SK-N-SH (cell line): Measurements from ENCODE around the gene ZNF783. TPM values are rescaled to one million over a fixed set of nuclear protein-coding genes. Genes with fewer than 3 reads are reported as not detected.

Source experiments
- CTCF ChIA-PET: fragments of 300-600, 350-600 bp; formaldehyde crosslinking; extraction: SDS; loops from one replicate; lab custom pipeline; 2021; lab: Yijun Ruan, JAX
- POLR2A ChIA-PET: fragments of 350-600 bp; sonication (Branson Sonifier 250); formaldehyde crosslinking; extraction: SDS; loops from one replicate; lab custom pipeline; 2020; ENCODE audit warnings: antibody characterized with exemption, inconsistent platforms; lab: Yijun Ruan, JAX
- DNase-seq: peaks from one replicate; pipeline ENCODE4 v3.0.0; 2012
- H2AFZ ChIP-seq: fragments of 200-600 bp; sonication (generic); 2 replicates; pipeline ENCODE4 v1.8.1; 2016; ENCODE audit warnings: antibody characterized with exemption, mild to moderate bottlenecking, low read depth
- H3F3A ChIP-seq: fragments of 200-600 bp; sonication (generic); replicated peaks from 2 replicates; pipeline ENCODE3; 2016; ENCODE audit warnings: antibody characterized with exemption, mild to moderate bottlenecking; ENCODE audit not compliant: insufficient read depth
- H3K27ac ChIP-seq, 2 experiments: fragments of 200-500 bp in 1 of 2; fragments of 200-600 bp in 1 of 2; sonication (Bioruptor generic) in 1 of 2; sonication (generic), shearing (Covaris generic) in 1 of 2; 2 replicates each; pipeline versions ENCODE4 v1.5.1 to v1.6.1; 2014 to 2016; ENCODE audit warnings: low read depth in 2 of 2, inconsistent platforms in 1 of 2, low read length in 1 of 2, mild to moderate bottlenecking in 1 of 2, mixed read lengths in 1 of 2
- H3K27me3 ChIP-seq: fragments of 200-600 bp; sonication (generic), shearing (Covaris generic); 2 replicates; pipeline ENCODE4 v1.6.1; 2016; ENCODE audit warnings: mixed run types; ENCODE audit not compliant: insufficient read depth
- H3K36me3 ChIP-seq, 2 experiments: fragments of 200-500 bp in 1 of 2; fragments of 200-600 bp in 1 of 2; sonication (Bioruptor generic) in 1 of 2; sonication (generic) in 1 of 2; replicated peaks in 1 of 2; 2 replicates each; pipeline versions ENCODE3 to v1.5.1; 2014 to 2016; ENCODE audit warnings: low read length in 1 of 2, mild to moderate bottlenecking in 1 of 2; ENCODE audit not compliant: insufficient read depth in 2 of 2, control insufficient read depth in 1 of 2
- H3K4me1 ChIP-seq, 2 experiments: fragments of 200-500 bp in 1 of 2; fragments of 200-600 bp in 1 of 2; sonication (Bioruptor generic) in 1 of 2; sonication (generic), shearing (Covaris generic) in 1 of 2; 2 replicates each; pipeline versions ENCODE4 v1.5.1 to v1.6.1; 2014 to 2016; ENCODE audit warnings: low read depth in 1 of 2, low read length in 1 of 2, mixed run types in 1 of 2; ENCODE audit not compliant: insufficient read depth in 2 of 2, control insufficient read depth in 1 of 2
- H3K4me2 ChIP-seq: fragments of 200-600 bp; sonication (generic), shearing (Covaris generic); 2 replicates; pipeline ENCODE4 v1.6.1; 2017; ENCODE audit warnings: mixed run types
- H3K4me3 ChIP-seq, 2 experiments: fragments of 200-500 bp in 1 of 2; fragments of 200-600 bp in 1 of 2; sonication (Bioruptor generic) in 1 of 2; sonication (generic), shearing (Covaris generic) in 1 of 2; 2 replicates each; pipeline versions ENCODE4 v1.5.1 to v1.8.1; 2014 to 2016; ENCODE audit warnings: low read depth in 2 of 2, inconsistent platforms in 1 of 2, low read length in 1 of 2, mild to moderate bottlenecking in 1 of 2, mixed read lengths in 1 of 2, moderate library complexity in 1 of 2
- H3K79me2 ChIP-seq: fragments of 200-600 bp; sonication (generic); 2 replicates; pipeline ENCODE4 v1.8.1; 2017; ENCODE audit warnings: mild to moderate bottlenecking; ENCODE audit not compliant: insufficient read depth
- H3K9ac ChIP-seq: fragments of 200-600 bp; sonication (generic); 2 replicates; pipeline ENCODE4 v1.6.1; 2017; ENCODE audit warnings: mixed run types
- H3K9me2 ChIP-seq: fragments of 200-600 bp; sonication (generic); 2 replicates; pipeline ENCODE4 v1.6.1; 2017; ENCODE audit warnings: mixed run types
- H3K9me3 ChIP-seq: fragments of 200-600 bp; sonication (generic); 2 replicates; pipeline ENCODE4 v1.6.1; 2017; ENCODE audit warnings: mixed run types, mild to moderate bottlenecking, moderate library complexity
- H4K20me1 ChIP-seq: fragments of 200-600 bp; sonication (generic); 2 replicates; pipeline ENCODE4 v1.6.1; 2017; ENCODE audit warnings: mild to moderate bottlenecking, mixed run types; ENCODE audit not compliant: insufficient read depth
- CHD2 ChIP-seq: fragments of 150-350 bp; IDR thresholded peaks from 2 replicates; pipeline ENCODE4 v1.6.1; 2018; ENCODE audit warnings: low read length; ENCODE audit not compliant: partially characterized antibody
- ELF1 ChIP-seq: IDR thresholded peaks from 2 replicates; pipeline ENCODE4 v1.4.0; 2012
- EP300 ChIP-seq, 2 experiments: IDR thresholded peaks; 2 replicates each; pipeline versions ENCODE4 v1.4.0 to v1.6.1; 2012; ENCODE audit warnings: borderline replicate concordance in 1 of 2, low read depth in 1 of 2, low read length in 1 of 2
- FOSL2 ChIP-seq: IDR thresholded peaks from 2 replicates; pipeline ENCODE4 v1.4.0; 2012; ENCODE audit warnings: low read depth, mild to moderate bottlenecking, moderate library complexity, borderline replicate concordance
- JUND ChIP-seq: IDR thresholded peaks from 2 replicates; pipeline ENCODE4 v1.4.0; 2012
- NFIC ChIP-seq: IDR thresholded peaks from 2 replicates; pipeline ENCODE4 v1.4.0; 2012; ENCODE audit warnings: borderline replicate concordance
- NRF1 ChIP-seq: IDR thresholded peaks from 2 replicates; pipeline ENCODE4 v1.6.1; 2012; ENCODE audit warnings: low read depth, mild to moderate bottlenecking, low read length
- POLR2AphosphoS5 ChIP-seq: IDR thresholded peaks from 2 replicates; pipeline ENCODE4 v1.6.1; 2012; ENCODE audit warnings: low read depth, low read length
- RAD21 ChIP-seq: IDR thresholded peaks from 2 replicates; pipeline ENCODE4 v1.6.1; 2012; ENCODE audit warnings: mild to moderate bottlenecking, low read length
- RCOR1 ChIP-seq: fragments of 150-350 bp; IDR thresholded peaks from 2 replicates; pipeline ENCODE4 v1.6.1; 2017; ENCODE audit warnings: antibody characterized with exemption, low read length
- RFX5 ChIP-seq: IDR thresholded peaks from 2 replicates; pipeline ENCODE4 v1.6.1; 2012; ENCODE audit warnings: mild to moderate bottlenecking, improper control_type of control experiment, low read length
- RXRA ChIP-seq: IDR thresholded peaks from 2 replicates; pipeline ENCODE4 v1.4.0; 2012; ENCODE audit warnings: low read depth, mild to moderate bottlenecking, borderline replicate concordance
- SIN3A ChIP-seq: IDR thresholded peaks from 2 replicates; pipeline ENCODE4 v1.6.1; 2012; ENCODE audit warnings: low read depth, mild to moderate bottlenecking, low read length, moderate library complexity, borderline replicate concordance
- SMC3 ChIP-seq: IDR thresholded peaks from 2 replicates; pipeline ENCODE4 v1.6.1; 2012; ENCODE audit warnings: low read depth, low read length, improper control_type of control experiment
- YY1 ChIP-seq: IDR thresholded peaks from 2 replicates; pipeline ENCODE4 v1.4.0; 2012; ENCODE audit warnings: low read depth, mild to moderate bottlenecking
- WGBS: methylation state at CpG from one replicate; pipeline ENCODE4 v1.1.6; 2017; ENCODE audit warnings: low lambda C conversion rate; 5-methylcytosine and 5-hydroxymethylcytosine counted together
- polyA plus RNA-seq, 3 experiments: library from polyadenylated mRNA; depleted of rRNA; stranded (reverse); fragments of >200 nt; gene quantifications; 2 replicates each; pipeline ENCODE4 v1.2.3, GENCODE V29; 2012
- TF ChIP-seq, protein P1 (sequence below): IDR thresholded peaks from 2 replicates; pipeline ENCODE4 v1.6.1; 2012; ENCODE audit warnings: mild to moderate bottlenecking, low read depth, low read length, moderate library complexity
- TF ChIP-seq, protein P2 (sequence below): fragments of 150-350 bp; IDR thresholded peaks from 2 replicates; pipeline ENCODE4 v1.6.1; 2017; ENCODE audit warnings: antibody characterized with exemption, low read length, low read depth, borderline replicate concordance
- TF ChIP-seq, protein P3 (sequence below): fragments of 150-350 bp; IDR thresholded peaks from 2 replicates; pipeline ENCODE4 v1.6.1; 2016; ENCODE audit warnings: mild to moderate bottlenecking, low read depth, low read length
- TF ChIP-seq, protein P4 (sequence below): IDR thresholded peaks from 2 replicates; pipeline ENCODE4; 2012

Gene ZNF783
- polyA plus RNA-seq, 1 of the 3 experiments (the other 2 are of a cell fraction) = 12.5 TPM

DNA sequence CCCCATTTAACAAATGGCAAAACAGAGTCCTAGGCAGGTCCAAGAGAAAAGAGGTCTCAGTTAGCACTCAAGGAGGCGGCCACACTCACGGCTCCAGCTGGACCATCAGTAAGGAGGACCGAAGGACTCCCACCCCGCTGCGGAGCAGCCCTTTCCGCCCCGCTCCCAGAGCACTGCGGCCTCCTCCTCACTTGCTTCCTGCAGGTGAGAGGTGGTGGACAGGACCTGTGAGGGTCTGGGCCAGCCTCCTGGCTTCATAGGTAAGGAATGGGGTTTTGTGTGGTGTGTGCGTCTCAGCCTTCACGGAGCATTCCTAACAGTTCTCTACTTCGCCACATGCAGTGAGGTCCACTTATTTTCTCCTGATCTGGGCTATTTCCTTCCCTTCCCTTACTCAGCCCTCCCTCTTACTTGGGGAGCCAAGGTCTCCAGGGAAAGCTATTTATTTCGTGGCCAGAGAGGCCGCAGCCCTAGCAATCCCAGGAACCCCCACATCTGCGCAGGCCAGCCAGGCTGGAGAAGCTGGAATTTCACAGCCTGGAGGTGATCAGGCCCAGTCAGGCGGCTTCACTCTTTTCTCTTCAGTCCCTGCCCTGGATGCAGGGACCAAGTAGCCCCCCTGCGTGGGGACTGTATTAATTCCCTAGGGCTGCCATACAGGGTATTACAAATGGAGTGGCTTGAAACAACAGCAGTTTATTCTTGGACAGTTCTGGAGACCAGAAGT lies 45.9 kb downstream of the ZNF783 start:
- no peaks in the 10 kb centered on the region for H4K20me1 ChIP-seq
- ChIA-PET CTCF (interaction anchor here (0.9 kb wide), 2 partner anchors 46 to 434 kb away, joined by 3 to 5 read pairs; partner anchors contain the start of gene ZNF783), POLR2A (no interaction called here)
- H3K27ac ChIP-seq = no peak overlapping the region
- TF ChIP-seq, protein P1, sequence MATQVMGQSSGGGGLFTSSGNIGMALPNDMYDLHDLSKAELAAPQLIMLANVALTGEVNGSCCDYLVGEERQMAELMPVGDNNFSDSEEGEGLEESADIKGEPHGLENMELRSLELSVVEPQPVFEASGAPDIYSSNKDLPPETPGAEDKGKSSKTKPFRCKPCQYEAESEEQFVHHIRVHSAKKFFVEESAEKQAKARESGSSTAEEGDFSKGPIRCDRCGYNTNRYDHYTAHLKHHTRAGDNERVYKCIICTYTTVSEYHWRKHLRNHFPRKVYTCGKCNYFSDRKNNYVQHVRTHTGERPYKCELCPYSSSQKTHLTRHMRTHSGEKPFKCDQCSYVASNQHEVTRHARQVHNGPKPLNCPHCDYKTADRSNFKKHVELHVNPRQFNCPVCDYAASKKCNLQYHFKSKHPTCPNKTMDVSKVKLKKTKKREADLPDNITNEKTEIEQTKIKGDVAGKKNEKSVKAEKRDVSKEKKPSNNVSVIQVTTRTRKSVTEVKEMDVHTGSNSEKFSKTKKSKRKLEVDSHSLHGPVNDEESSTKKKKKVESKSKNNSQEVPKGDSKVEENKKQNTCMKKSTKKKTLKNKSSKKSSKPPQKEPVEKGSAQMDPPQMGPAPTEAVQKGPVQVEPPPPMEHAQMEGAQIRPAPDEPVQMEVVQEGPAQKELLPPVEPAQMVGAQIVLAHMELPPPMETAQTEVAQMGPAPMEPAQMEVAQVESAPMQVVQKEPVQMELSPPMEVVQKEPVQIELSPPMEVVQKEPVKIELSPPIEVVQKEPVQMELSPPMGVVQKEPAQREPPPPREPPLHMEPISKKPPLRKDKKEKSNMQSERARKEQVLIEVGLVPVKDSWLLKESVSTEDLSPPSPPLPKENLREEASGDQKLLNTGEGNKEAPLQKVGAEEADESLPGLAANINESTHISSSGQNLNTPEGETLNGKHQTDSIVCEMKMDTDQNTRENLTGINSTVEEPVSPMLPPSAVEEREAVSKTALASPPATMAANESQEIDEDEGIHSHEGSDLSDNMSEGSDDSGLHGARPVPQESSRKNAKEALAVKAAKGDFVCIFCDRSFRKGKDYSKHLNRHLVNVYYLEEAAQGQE = no peak
- TF ChIP-seq CHD2 = no peak
- TF ChIP-seq, protein P2, sequence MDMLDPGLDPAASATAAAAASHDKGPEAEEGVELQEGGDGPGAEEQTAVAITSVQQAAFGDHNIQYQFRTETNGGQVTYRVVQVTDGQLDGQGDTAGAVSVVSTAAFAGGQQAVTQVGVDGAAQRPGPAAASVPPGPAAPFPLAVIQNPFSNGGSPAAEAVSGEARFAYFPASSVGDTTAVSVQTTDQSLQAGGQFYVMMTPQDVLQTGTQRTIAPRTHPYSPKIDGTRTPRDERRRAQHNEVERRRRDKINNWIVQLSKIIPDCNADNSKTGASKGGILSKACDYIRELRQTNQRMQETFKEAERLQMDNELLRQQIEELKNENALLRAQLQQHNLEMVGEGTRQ = no peak
- TF ChIP-seq RXRA = no peak
- TF ChIP-seq, protein P3, sequence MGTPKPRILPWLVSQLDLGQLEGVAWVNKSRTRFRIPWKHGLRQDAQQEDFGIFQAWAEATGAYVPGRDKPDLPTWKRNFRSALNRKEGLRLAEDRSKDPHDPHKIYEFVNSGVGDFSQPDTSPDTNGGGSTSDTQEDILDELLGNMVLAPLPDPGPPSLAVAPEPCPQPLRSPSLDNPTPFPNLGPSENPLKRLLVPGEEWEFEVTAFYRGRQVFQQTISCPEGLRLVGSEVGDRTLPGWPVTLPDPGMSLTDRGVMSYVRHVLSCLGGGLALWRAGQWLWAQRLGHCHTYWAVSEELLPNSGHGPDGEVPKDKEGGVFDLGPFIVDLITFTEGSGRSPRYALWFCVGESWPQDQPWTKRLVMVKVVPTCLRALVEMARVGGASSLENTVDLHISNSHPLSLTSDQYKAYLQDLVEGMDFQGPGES = no peak
- TF ChIP-seq YY1 = no peak
- TF ChIP-seq RAD21 = no peak
- TF ChIP-seq ELF1 = no peak
- no peak for TF ChIP-seq NFIC
- TF ChIP-seq SMC3 = no peak
- TF ChIP-seq RCOR1 = no peak
- TF ChIP-seq SIN3A = no peak
- TF ChIP-seq EP300 (IDR thresholded peaks at IDR 0.05; ENCODE audit: borderline replicate concordance in 1 of 2, low read depth in 1 of 2, low read length in 1 of 2) = no peak
- TF ChIP-seq JUND = no peak
- no peak for TF ChIP-seq FOSL2
- no peak for TF ChIP-seq RFX5
- no peak for TF ChIP-seq POLR2AphosphoS5
- TF ChIP-seq, protein P4, sequence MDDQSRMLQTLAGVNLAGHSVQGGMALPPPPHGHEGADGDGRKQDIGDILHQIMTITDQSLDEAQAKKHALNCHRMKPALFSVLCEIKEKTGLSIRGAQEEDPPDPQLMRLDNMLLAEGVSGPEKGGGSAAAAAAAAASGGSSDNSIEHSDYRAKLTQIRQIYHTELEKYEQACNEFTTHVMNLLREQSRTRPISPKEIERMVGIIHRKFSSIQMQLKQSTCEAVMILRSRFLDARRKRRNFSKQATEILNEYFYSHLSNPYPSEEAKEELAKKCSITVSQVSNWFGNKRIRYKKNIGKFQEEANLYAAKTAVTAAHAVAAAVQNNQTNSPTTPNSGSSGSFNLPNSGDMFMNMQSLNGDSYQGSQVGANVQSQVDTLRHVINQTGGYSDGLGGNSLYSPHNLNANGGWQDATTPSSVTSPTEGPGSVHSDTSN = no peak
- no peak for TF ChIP-seq NRF1
- H3K36me3 ChIP-seq = no peaks in the 10 kb centered on the region
- H3K79me2 ChIP-seq = no peaks in the 10 kb centered on the region
- H3K9ac ChIP-seq = no peak overlapping the region
- H3F3A ChIP-seq = peaks cover 7% of the 10 kb centered on the region
- H3K9me2 ChIP-seq = no peaks in the 10 kb centered on the region
- H2AFZ ChIP-seq = no peak overlapping the region
- no peak for DNase-seq
- H3K4me3 ChIP-seq = no peak overlapping the region
- no peak overlapping the region for H3K4me2 ChIP-seq
- 76% methylated on average over 16 of the region's 16 CpGs for WGBS
- H3K27me3 ChIP-seq = no peaks in the 10 kb centered on the region
- no peaks in the 10 kb centered on the region for H3K4me1 ChIP-seq
- no peaks in the 10 kb centered on the region for H3K9me3 ChIP-seq
